IPS DF 4.7 (cell line): ENCODE measurements around the gene CARD16.
"Not testable (repeated sequence)": the region's sequence is repeated elsewhere in the genome, so short reads cannot be mapped to it uniquely, and the experiment has no call there.

Experiments
- DNase-seq: peaks from one replicate; pipeline ENCODE4 v3.0.0-alpha.2; 2013; ENCODE audit warnings: low spot score; ENCODE audit errors: extremely low read depth

The CARD16 gene

GRCh38 chr11:105051559-105051958 lies 6.4 kb upstream of the CARD16 start:
- no peak for DNase-seq

- DNase-seq: no peak
Observed at GRCh38 chr11:105049481-105049880, 4.3 kb upstream of the CARD16 start.

- no peak for DNase-seq
Observed at GRCh38 chr11:105046898-105047579, 1.9 kb upstream of the CARD16 start.

DNA sequence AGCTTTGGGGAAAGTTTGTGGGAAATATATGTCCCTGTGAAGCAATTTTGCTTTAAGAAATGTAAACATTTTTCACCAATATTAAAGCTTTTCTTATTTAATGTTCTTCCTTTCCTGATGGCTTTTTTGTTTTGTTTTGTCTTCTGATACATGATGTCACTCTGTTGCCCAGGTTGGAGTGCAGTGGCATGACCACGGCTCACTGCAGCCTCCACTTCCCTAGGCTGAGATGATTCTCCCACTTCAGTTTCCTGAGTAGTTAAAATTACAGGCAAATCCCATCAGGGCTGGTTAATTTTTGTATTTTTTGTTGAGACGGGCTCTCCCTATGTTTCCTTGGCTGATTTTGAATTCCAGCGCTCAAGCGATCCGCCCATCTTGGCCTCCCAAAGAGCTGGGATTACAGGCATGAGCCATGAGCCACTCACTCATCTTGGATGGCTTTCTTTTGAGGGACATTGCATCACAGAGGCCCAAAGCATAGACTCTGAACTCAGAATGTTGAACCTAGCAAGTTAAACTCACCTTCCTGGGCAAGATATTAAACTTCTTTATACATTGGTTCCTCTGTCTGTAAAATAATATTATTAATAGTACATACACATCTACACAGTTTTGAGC lies 651 bp upstream of the CARD16 start:
- DNase-seq: no peak

DNA sequence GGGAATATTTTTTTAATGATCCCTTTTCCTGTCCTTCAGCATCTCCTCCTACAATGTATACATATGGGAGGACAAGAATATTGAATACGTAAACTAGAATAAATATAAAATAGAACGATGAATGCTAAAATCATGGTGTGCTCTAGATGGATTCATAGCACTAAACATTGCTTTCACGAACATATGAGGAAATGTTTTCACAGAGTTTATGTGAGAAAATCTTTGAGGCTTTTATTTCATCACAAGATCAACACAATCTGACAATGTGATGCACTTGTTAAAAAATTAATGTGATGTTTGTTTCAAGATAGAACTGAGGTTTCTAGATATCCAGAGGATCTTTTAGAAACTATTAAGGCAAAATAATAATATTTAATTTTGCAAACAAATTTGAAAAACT lies 3.0 kb downstream of the CARD16 start:
- no peak for DNase-seq

DNA sequence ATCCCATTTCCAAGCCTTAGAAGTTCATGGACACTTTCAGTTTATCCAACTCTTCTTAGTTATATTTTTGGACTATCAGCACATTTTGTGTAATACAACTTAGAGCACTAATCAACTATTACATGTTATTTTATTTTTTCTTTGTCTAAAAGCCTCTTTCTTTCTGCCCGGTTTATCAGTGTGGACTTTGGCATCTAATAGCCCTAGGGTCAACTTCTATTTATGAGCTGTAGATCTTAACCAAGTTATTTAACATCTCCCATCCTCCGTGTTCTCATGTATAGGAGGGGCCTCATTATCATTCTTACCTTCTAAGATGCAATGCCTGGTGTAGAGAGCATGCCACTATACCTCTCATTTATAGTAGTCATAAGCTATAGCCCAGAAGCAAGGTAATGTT lies 4.4 kb downstream of the CARD16 start:
- no peak for DNase-seq

GRCh38 chr11:105034813-105035620 lies 10.1 kb downstream of the CARD16 start, which contains the start of gene CASP1:
TSS of gene CASP1 (minus strand) at chr11:105035144. CDS start at chr11:105035113, 31 bp downstream.
- no peak for DNase-seq

GRCh38 chr11:105034388-105034787 lies 10.7 kb downstream of the CARD16 start:
- not testable (repeated sequence) for DNase-seq

DNA sequence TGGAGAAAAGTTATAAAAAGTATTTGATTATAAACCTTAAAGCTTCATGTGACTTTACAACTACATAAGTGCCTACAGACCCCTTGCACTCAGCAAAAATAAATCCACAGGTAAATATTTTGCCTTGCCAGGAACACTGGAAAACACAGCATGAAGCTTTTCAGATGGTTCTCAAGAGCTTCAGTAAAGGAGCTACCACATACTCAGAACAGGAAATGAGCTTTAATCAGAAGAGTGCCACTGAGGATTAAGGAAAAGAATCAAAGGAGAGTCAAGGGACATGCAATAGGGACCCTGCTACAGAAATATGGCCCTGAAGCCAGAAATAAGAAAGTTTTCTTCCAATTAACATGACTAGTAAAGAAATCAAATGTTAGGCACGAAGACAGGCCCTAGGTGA lies 11.4 kb downstream of the CARD16 start:
- DNase-seq: no peak

- no peak for DNase-seq
Observed at GRCh38 chr11:105033343-105033742, 11.8 kb downstream of the CARD16 start.

DNA sequence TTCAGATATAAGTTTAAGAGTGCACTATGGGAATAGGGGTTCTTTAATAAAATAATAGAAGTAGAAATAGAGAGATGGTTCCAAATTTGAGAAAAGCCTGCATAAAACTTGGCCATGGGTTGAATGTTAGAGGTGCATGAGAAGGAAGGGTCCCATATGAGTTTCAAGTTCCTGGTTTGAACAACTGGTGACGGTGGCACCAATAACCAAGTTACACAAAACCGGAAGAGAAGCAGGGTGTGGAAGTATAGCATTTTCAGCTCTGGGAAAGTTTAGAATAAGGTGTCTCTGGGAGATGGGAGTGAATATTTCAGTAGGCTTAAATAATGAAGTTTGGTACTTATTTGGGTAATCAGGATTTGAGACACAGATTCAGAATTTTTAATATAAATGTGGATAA lies 12.6 kb downstream of the CARD16 start:
- no peak for DNase-seq

- DNase-seq: no peak
Observed at GRCh38 chr11:105027678-105028077, 17.5 kb downstream of the CARD16 start.

GRCh38 chr11:105024394-105024793 lies 20.7 kb downstream of the CARD16 start:
- no peak for DNase-seq

GRCh38 chr11:105023003-105023402 lies 22.1 kb downstream of the CARD16 start, which contains the start of gene CASP5:
TSS of gene CASP5 (minus strand) at chr11:105023168. CDS start at chr11:105023136, 32 bp downstream.
- DNase-seq: no peak

DNA sequence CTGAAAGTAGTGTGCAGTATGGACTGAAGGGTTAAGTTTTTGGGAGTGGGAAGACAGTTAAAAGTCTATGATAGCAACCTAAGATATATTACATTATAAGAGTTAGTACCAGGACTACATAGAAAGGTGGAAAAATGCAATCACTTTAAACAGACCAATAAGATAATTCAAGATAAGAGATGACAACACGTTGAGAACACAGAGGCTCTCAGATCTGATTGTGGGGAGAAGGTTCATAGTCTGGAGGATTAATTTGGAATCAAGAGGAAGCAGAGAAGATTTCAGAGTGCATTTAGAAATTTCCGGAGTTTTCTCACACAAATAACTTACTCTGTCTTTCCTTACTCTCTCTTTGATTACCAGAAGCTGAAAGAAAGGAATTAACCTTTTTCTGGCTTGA lies 22.6 kb downstream of the CARD16 start:
- DNase-seq: no peak

DNA sequence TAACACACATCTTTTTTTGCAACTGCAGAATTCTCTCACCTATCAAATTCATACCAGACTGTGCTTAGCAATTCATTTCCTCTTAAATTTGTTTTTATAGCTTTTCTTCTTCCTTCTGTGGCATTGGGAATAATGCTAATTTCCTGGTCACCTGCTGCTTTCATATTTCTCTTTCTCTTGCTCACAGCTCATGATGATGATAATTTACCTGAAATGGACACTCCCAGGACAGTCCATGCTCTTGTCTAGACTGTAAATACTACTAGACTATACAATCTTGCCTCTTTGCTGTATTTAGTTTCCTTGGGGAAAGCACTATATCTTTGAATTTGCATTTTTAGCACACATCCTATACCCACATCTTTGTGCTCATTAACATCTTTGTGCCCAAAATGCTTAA lies 37.7 kb downstream of the CARD16 start:
- DNase-seq: no peak

GRCh38 chr11:105005451-105005845 lies 39.7 kb downstream of the CARD16 start:
- no peak for DNase-seq

GRCh38 chr11:105004021-105004420 lies 41.1 kb downstream of the CARD16 start:
- no peak for DNase-seq

DNA sequence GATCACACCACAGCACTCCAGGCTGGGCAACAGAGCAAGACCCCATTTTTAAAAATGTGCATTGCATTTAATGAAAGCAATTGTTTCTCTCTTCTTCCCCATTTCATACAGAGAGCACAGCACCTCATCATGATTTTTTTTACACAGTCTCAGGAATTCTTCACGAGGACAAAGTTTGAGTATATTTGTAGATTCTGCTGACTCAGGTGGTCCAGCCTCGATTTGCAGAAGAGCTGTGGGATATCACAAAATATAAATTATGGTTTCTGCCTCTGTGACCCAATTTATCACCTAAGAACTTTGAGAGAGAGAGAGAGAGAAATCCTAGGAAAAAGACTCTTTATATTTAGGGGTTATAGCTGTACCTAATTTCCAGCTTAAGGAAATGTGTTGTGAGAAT lies 42.0 kb downstream of the CARD16 start:
- no peak for DNase-seq

DNA sequence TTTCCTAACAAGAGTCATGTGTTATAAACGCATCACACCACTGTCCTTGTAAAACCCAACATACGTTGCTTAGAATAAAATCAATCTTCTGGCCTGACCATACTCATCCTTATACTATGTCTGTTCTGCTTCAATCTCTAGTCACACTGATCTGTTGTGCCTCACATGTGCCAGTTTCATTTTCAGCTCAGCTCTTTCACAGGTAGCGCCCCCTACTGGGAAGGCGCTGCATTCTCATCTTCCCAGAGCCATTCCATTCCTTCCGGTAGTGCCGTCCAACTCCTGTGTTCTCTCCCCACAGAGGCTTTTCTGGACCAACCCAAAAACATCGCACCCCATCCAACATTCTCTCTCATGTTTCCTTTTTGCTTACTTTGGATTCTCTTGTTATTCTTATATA lies 44.3 kb downstream of the CARD16 start:
- DNase-seq: no peak

DNA sequence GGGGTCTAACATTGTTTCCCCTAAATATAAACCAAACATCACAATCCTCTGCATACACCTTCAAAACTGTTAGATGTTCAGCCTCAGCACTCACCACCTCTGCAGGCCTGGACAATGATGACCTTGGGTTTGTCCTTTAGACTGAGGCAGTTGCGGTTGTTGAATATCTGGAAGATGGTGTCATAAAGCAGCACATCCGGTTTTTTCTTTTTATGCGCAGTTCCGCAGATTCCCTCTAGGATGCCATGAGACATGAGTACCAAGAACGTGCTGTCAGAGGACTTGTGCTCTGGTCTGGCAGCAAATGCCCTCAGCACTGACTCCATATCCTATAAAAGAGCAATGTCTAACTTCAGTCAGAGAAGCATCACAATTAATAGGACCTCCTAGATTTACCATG lies 45.0 kb downstream of the CARD16 start:
- DNase-seq: no peak

DNA sequence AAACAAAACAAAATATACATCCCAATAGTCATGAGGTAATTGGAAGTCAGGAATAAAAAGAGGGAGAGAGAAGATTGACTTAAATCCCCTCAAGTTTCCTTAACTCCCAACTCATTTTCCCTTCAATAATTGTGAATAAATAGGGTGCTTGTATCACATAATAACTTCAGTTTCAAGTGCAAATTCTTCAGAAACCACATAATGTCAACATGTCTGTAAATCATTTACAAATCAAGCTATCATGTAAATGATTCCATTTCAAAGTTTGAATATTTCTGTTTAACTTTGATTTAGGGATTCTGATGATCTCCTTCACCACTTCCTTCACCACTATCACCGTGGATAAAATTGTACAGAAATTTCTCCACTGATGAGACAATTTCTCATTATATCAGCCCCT lies 45.4 kb downstream of the CARD16 start:
- DNase-seq: no peak
